Epithelial cell of esophagus (primary cell): Measurements from ENCODE around the gene SMYD3.
A peak's percentile ranks its signal among the peaks of the same experiment; 100 is the strongest.

Experiments used
- DNase-seq: peaks from one replicate; pipeline ENCODE4 v3.0.0; 2010; ENCODE audit warnings: low read depth
- H3K4me3 ChIP-seq: 2 replicates; pipeline ENCODE4 v1.5.1; 2011; ENCODE audit warnings: mild to moderate bottlenecking, low read length, control low read depth
- CTCF ChIP-seq: IDR thresholded peaks from 2 replicates; pipeline ENCODE4 v1.5.1; 2011; ENCODE audit warnings: low read depth, mild to moderate bottlenecking, low read length, control low read depth, inconsistent platforms; ENCODE audit not compliant: insufficient read depth; ENCODE audit errors: missing control alignments

The SMYD3 gene

DNA sequence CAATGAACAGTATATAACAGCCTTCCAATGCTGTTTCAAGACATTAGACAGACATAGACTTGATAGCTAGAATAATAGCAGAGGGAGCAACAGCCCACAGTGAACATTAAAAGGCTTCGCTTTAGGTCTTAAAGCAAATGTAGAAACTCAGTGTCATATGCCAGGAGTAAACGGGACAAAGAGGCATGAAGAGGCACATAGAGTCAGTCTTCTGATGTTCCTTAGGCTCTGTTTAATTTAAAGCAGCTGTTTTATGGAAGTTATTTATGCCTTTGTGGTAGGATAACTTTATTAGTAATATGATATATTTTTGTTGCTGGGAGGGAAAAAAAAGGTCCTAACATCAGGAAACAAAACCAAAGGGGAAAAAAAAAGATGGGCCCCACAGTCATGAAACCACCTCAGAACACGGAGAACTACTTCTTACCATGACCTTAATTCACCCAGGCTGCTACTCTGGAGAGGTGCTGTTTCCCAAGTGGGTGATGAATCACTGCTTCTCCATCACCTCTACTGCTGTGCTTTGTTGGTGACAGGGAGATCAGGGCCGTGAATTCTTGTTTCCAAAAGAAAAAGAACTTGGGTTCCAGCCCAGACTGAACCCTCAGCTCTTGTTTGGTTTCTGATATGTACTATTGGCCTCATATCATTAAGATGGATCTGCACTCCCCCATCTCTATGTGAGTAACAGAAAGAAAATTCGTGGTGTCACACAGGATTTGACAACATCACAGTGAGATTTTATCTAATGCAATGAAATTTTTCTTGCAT is 735.4 kb downstream of the SMYD3 start:
- no peak overlapping the region for H3K4me3 ChIP-seq
- DNase-seq, result peak; percentile 51
- no peak for TF ChIP-seq CTCF

- no peak overlapping the region for H3K4me3 ChIP-seq
- no peak for DNase-seq
- no peak for TF ChIP-seq CTCF
Observed at GRCh38 chr1:245770156-245770555, 736.9 kb downstream of the SMYD3 start.

DNA sequence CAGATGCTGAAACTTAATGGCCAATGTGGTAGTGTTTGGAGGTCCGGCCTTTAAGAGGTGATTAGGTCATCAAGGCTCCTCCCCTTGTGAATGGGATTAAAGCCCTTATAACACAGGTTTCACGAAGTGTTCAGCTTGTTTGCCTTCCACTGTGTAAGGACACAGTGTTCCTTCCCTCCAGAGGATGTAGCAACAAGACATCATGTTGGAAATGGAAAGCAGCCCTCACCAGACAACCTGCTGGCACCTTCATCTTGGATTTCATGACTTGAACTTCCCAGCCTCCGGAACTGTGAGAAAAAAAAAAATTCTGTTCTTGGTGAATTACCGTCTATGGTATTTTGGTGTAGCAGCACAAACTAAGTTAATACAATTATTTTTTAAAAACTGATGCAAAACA is 738.5 kb downstream of the SMYD3 start:
- DNase-seq, result no peak
- no peak for TF ChIP-seq CTCF
- no peak overlapping the region for H3K4me3 ChIP-seq

GRCh38 chr1:245765230-245766000 is 741.7 kb downstream of the SMYD3 start:
- H3K4me3 ChIP-seq, result no peak overlapping the region
- DNase-seq, result peak; percentile 44
- no peak for TF ChIP-seq CTCF

GRCh38 chr1:245763873-245764331 is 743.2 kb downstream of the SMYD3 start:
- H3K4me3 ChIP-seq, result no peak overlapping the region
- no peak for DNase-seq
- no peak for TF ChIP-seq CTCF

- no peak for DNase-seq
- no peak for TF ChIP-seq CTCF
- H3K4me3 ChIP-seq, result no peak overlapping the region
Observed at GRCh38 chr1:245762396-245762910, 744.6 kb downstream of the SMYD3 start.
